Thoracic aorta (tissue), 2 donors: ENCODE data around the gene TMEM126B. TPM values are rescaled to one million over a fixed set of nuclear protein-coding genes. Genes with fewer than 3 reads are reported as not detected.
"Not testable (repeated sequence)": the region's sequence is repeated elsewhere in the genome, so short reads cannot be mapped to it uniquely, and the experiment has no call there.

Source experiments
- ATAC-seq: fragments of 150-250 bp; one replicate; pipeline ENCODE4 v1.8.0; 2017; ENCODE audit warnings: low read depth; ENCODE audit not compliant: insufficient number of reproducible peaks, low FRiP score
- DNase-seq: peaks from one replicate; pipeline ENCODE4 v3.0.0-alpha.2; 2020; ENCODE audit warnings: low spot score
- H3K27ac ChIP-seq, 2 donors: fragments of 200-600 bp; sonication (generic); 1 replicate in 1 of 2; 2 replicates in 1 of 2; pipeline ENCODE4 v1.5.1; 2016; ENCODE audit warnings: mild to moderate bottlenecking in 2 of 2, moderate library complexity in 2 of 2
- H3K27me3 ChIP-seq: fragments of 200-600 bp; sonication (generic); replicated peaks from 2 replicates; pipeline ENCODE4 v1.6.0; 2016; ENCODE audit warnings: mild to moderate bottlenecking; ENCODE audit not compliant: insufficient read depth
- H3K36me3 ChIP-seq: fragments of 200-600 bp; sonication (generic); one replicate; pipeline ENCODE4 v1.5.1; 2016
- H3K4me1 ChIP-seq, 2 donors: fragments of 200-600 bp; sonication (generic); 1 replicate in 1 of 2; 2 replicates in 1 of 2; pipeline versions ENCODE4 v1.5.1 to v1.6.0; 2016; ENCODE audit warnings: low read depth in 2 of 2, mild to moderate bottlenecking in 1 of 2; ENCODE audit not compliant: control insufficient read depth in 1 of 2
- H3K4me3 ChIP-seq: fragments of 200-600 bp; sonication (generic); 2 replicates; pipeline ENCODE4 v1.5.1; 2016; ENCODE audit warnings: mild to moderate bottlenecking
- H3K9me3 ChIP-seq: fragments of 200-600 bp; sonication (generic); 2 replicates; pipeline ENCODE4 v1.5.1; 2016
- total RNA-seq, 2 donors: library from RNA; depleted of rRNA; stranded (reverse); fragments of >200 nt; gene quantifications; one replicate each; pipeline versions ENCODE4 v1.1.0 to v1.2.3, GENCODE V29; 2016
- TF ChIP-seq, protein P1 (sequence below): fragments of 200-600 bp; sonication (generic); IDR thresholded peaks from one replicate; pipeline ENCODE4 v1.5.1; 2019; ENCODE audit warnings: antibody characterized with exemption

The TMEM126B gene
- total RNA-seq, 2 donors from 2014 or later, result 36.8 to 51.7 TPM

DNA sequence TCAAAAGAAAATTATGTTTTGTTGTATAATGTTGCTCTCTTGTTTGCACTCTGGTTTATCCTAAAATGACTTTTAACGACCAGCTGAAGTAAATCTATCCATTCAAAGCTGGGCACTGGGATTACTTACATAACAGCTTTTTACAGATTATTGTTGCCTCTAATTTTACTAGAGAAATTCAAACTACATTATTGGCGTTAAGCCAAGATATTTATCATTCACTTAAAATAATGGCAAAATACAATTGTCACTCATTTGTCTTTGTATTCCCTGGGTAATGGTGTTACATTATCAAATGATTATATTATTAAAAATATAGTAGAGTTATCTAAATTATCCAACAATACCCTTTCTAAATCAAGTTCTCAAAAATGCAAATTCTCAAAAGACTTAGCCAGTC lies 31.5 kb upstream of the TMEM126B start:
- TF ChIP-seq, protein P1, sequence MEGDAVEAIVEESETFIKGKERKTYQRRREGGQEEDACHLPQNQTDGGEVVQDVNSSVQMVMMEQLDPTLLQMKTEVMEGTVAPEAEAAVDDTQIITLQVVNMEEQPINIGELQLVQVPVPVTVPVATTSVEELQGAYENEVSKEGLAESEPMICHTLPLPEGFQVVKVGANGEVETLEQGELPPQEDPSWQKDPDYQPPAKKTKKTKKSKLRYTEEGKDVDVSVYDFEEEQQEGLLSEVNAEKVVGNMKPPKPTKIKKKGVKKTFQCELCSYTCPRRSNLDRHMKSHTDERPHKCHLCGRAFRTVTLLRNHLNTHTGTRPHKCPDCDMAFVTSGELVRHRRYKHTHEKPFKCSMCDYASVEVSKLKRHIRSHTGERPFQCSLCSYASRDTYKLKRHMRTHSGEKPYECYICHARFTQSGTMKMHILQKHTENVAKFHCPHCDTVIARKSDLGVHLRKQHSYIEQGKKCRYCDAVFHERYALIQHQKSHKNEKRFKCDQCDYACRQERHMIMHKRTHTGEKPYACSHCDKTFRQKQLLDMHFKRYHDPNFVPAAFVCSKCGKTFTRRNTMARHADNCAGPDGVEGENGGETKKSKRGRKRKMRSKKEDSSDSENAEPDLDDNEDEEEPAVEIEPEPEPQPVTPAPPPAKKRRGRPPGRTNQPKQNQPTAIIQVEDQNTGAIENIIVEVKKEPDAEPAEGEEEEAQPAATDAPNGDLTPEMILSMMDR, result no peak
- no peak for DNase-seq
- H3K36me3 ChIP-seq, result no peaks in the 10 kb centered on the region
- no peaks in the 10 kb centered on the region for H3K9me3 ChIP-seq
- no peaks in the 10 kb centered on the region for H3K4me1 ChIP-seq
- no peaks in the 10 kb centered on the region for H3K27me3 ChIP-seq
- ATAC-seq, result no peak
- no peak overlapping the region for H3K27ac ChIP-seq
- H3K4me3 ChIP-seq, result no peak overlapping the region

GRCh38 chr11:85599083-85599482 lies 29.3 kb upstream of the TMEM126B start:
- ATAC-seq, result no peak

GRCh38 chr11:85602526-85603213 lies 25.7 kb upstream of the TMEM126B start:
- Histone ChIP-seq H3K4me3 (no peak overlapping the region), H3K27ac (no peak overlapping the region), H3K4me1 (no peaks in the 10 kb centered on the region), H3K27me3 (no peaks in the 10 kb centered on the region), H3K9me3 (no peaks in the 10 kb centered on the region), H3K36me3 (no peaks in the 10 kb centered on the region)
- TF ChIP-seq, protein P1, result no peak
- DNase-seq (no peak), ATAC-seq (no peak)

More at GRCh38 chr11:85599083-85599482, 29.3 kb upstream of the TMEM126B start:
- Histone ChIP-seq H3K4me3 (no peak overlapping the region), H3K36me3 (no peaks in the 10 kb centered on the region), H3K4me1 (no peaks in the 10 kb centered on the region), H3K27me3 (no peaks in the 10 kb centered on the region), H3K27ac (no peak overlapping the region), H3K9me3 (no peaks in the 10 kb centered on the region)
- no peak for DNase-seq
- TF ChIP-seq, protein P1, result no peak

GRCh38 chr11:85603220-85603619 lies 25.2 kb upstream of the TMEM126B start:
- DNase-seq (no peak), ATAC-seq (no peak)
- H3K27me3 ChIP-seq, result no peaks in the 10 kb centered on the region
- no peaks in the 10 kb centered on the region for H3K4me1 ChIP-seq
- no peak overlapping the region for H3K4me3 ChIP-seq
- no peaks in the 10 kb centered on the region for H3K36me3 ChIP-seq
- TF ChIP-seq, protein P1, result no peak
- no peak overlapping the region for H3K27ac ChIP-seq
- H3K9me3 ChIP-seq, result no peaks in the 10 kb centered on the region

GRCh38 chr11:85606237-85606636 lies 22.2 kb upstream of the TMEM126B start:
- H3K4me3 ChIP-seq, H3K27ac ChIP-seq, ATAC-seq, H3K9me3 ChIP-seq, H3K36me3 ChIP-seq, H3K27me3 ChIP-seq, H3K4me1 ChIP-seq, DNase-seq: not testable (repeated sequence)

DNA sequence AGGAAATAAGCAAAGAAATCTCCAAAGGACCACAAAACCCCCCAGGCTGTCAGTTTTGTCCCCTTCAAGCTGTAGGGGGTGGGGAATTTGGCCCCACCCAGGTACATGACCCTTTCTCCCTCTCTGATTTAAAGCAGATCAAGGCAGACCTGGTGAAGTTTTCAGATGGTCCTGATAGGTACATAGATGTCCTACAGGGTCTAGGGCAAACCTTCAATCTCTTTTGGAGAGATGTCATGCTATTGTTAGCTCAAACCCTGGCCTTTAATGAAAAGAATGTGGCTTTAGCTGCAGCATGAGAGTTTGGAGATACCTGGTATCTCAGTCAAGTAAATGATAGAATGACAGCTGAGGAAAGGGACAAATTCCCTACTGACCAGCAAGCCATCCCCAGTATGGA lies 19.8 kb upstream of the TMEM126B start:
- ATAC-seq, H3K27ac ChIP-seq, DNase-seq, H3K27me3 ChIP-seq, H3K36me3 ChIP-seq, H3K4me3 ChIP-seq, H3K4me1 ChIP-seq, H3K9me3 ChIP-seq: not testable (repeated sequence)

GRCh38 chr11:85609286-85609685 lies 19.1 kb upstream of the TMEM126B start:
- not testable (repeated sequence) for H3K27me3 ChIP-seq, ATAC-seq, DNase-seq, H3K9me3 ChIP-seq, H3K4me3 ChIP-seq, H3K36me3 ChIP-seq, H3K4me1 ChIP-seq, H3K27ac ChIP-seq

- not testable (repeated sequence) for H3K36me3 ChIP-seq, H3K4me1 ChIP-seq, H3K27me3 ChIP-seq, H3K27ac ChIP-seq, ATAC-seq, H3K9me3 ChIP-seq, DNase-seq, H3K4me3 ChIP-seq
Measured at GRCh38 chr11:85611643-85612042, 16.8 kb upstream of the TMEM126B start.
